ENCODE measurements around the gene TMEM154.

DNA sequence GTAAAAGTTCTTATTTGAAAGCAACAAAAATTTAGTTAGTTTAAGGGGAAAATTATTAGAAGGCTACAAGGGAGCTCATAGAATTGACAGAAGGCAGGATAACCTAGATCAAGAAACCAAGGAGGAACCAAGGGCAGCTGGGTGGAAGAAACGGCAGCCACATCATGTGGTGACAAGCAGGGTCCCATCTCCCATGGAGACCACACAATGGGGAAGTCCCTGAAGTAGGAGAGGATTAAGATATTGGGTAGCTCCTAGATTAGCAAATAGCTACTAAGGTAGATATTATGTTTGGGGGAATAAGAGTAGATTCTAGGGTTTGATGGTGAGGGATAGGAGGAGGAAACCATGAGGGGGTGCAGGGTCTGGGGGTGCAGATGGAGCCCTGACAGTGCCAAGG, 48.0 kb upstream of the TMEM154 start:
- TF ChIP-seq TAF1 (IDR thresholded peaks at IDR 0.05; ENCODE audit: low read depth, low read length) (no peak), POLR2AphosphoS5 (IDR thresholded peaks at IDR 0.05; ENCODE audit: low read depth, low read length) (no peak), POLR2A (IDR thresholded peaks at IDR 0.05; ENCODE audit: low read depth, low read length) (no peak), SPI1 (IDR thresholded peaks at IDR 0.05; ENCODE audit: low read depth, low read length) (no peak), PAX5 (IDR thresholded peaks at IDR 0.05; ENCODE audit: insufficient read depth, low read length, severe bottlenecking) (no peak)
